Stomach (tissue), 4 donors: Measurements from ENCODE around the gene SERINC5.

ENCODE experiments used
- POLR2A ChIP-seq, 4 donors: fragments of 450-650 bp; IDR thresholded peaks; one replicate each; pipeline ENCODE4 v1.6.1; 2016; ENCODE audit warnings: antibody characterized with exemption in 4 of 4, control low read depth in 2 of 4, mild to moderate bottlenecking in 1 of 4, moderate library complexity in 1 of 4
- POLR2AphosphoS5 ChIP-seq, 3 donors: sonication (generic); formaldehyde crosslinking; IDR thresholded peaks; one replicate each; pipeline ENCODE4 v1.6.1; 2016; ENCODE audit warnings: antibody characterized with exemption in 3 of 3
- TF ChIP-seq, protein P1 (sequence below), 7 experiments: fragments of 450-650 bp in 4 of 7; fragments of 200-600 bp in 3 of 7; sonication (generic) in 3 of 7; IDR thresholded peaks; one replicate each; pipeline ENCODE4 v1.5.1; 2016 to 2019; ENCODE audit warnings: antibody characterized with exemption in 7 of 7, control low read depth in 2 of 7, mild to moderate bottlenecking in 1 of 7

DNA sequence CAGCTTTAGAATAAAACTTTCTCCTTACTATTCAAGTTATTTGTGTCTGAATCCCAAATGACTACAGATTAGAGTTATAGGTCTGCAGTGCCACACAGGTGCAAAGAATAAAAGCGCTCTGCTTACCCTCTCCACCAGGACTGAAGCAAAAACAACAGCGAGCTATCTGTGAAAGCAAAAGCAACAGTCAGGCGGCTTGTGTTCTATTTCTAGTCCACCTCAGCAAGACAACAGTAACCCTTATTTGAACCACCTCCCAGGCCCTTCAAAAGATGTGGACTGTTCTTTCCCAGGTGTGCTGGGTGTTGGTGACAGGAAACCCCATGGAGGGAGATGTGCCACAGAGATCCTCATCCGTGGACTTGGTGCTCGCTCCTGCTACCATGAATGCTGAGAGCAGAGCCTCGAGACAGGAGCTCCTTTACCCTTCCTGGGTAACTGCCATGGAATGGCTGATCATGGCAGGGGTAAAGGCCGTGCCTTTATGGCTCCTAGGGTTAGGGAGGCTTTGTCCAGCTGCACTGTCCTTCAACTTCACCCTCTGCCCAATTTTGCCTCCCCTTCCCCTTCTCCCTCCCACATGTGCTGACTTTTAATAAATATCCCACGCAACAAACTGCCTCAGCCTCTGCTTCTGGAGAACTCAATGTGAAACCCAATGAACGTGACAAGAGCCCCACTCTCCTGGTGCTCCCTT is 108.6 kb downstream of the SERINC5 start:
- no peak for TF ChIP-seq POLR2A (IDR thresholded peaks at IDR 0.05)
- TF ChIP-seq, protein P1, sequence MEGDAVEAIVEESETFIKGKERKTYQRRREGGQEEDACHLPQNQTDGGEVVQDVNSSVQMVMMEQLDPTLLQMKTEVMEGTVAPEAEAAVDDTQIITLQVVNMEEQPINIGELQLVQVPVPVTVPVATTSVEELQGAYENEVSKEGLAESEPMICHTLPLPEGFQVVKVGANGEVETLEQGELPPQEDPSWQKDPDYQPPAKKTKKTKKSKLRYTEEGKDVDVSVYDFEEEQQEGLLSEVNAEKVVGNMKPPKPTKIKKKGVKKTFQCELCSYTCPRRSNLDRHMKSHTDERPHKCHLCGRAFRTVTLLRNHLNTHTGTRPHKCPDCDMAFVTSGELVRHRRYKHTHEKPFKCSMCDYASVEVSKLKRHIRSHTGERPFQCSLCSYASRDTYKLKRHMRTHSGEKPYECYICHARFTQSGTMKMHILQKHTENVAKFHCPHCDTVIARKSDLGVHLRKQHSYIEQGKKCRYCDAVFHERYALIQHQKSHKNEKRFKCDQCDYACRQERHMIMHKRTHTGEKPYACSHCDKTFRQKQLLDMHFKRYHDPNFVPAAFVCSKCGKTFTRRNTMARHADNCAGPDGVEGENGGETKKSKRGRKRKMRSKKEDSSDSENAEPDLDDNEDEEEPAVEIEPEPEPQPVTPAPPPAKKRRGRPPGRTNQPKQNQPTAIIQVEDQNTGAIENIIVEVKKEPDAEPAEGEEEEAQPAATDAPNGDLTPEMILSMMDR (IDR thresholded peaks at IDR 0.05) = no peak
- TF ChIP-seq POLR2AphosphoS5 (IDR thresholded peaks at IDR 0.05) = no peak
